H9 (cell line): ENCODE measurements around the gene TMEM132D. TPM values are rescaled to one million over a fixed set of nuclear protein-coding genes. Genes with fewer than 3 reads are reported as not detected.

Source experiments
- DNase-seq: peaks from one replicate; pipeline ENCODE4 v3.0.0-alpha.2; 2017
- H2AFZ ChIP-seq: one replicate; pipeline ENCODE4 v1.6.1; 2013; ENCODE audit warnings: mild to moderate bottlenecking, low read length, control low read depth, moderate library complexity
- H2AK5ac ChIP-seq: 2 replicates; pipeline ENCODE4 v1.6.1; 2013; ENCODE audit warnings: low read length, control low read depth, mixed read lengths; ENCODE audit not compliant: insufficient read length
- H2BK120ac ChIP-seq: one replicate; pipeline ENCODE4 v1.6.1; 2013; ENCODE audit warnings: low read depth, mild to moderate bottlenecking, low read length, control low read depth, inconsistent platforms; ENCODE audit not compliant: poor library complexity, severe bottlenecking
- H2BK12ac ChIP-seq: 2 replicates; pipeline ENCODE4 v1.6.1; 2013; ENCODE audit warnings: low read length, control low read depth, mixed read lengths, low read depth; ENCODE audit not compliant: insufficient read length
- H2BK15ac ChIP-seq: 2 replicates; pipeline ENCODE4 v1.6.1; 2013; ENCODE audit warnings: low read depth, low read length, control low read depth
- H2BK20ac ChIP-seq: one replicate; pipeline ENCODE4 v1.6.1; 2013; ENCODE audit warnings: low read depth, mild to moderate bottlenecking, low read length, control low read depth, inconsistent platforms; ENCODE audit not compliant: poor library complexity, severe bottlenecking
- H2BK5ac ChIP-seq: 2 replicates; pipeline ENCODE4 v1.6.1; 2013; ENCODE audit warnings: low read length, control low read depth, mixed read lengths; ENCODE audit not compliant: insufficient read length
- H3K14ac ChIP-seq: 2 replicates; pipeline ENCODE4 v1.6.1; 2013; ENCODE audit warnings: low read length, control low read depth; ENCODE audit not compliant: insufficient read depth
- H3K18ac ChIP-seq: 2 replicates; pipeline ENCODE4 v1.6.1; 2013; ENCODE audit warnings: low read depth, mild to moderate bottlenecking, mixed read lengths, low read length, control low read depth; ENCODE audit not compliant: insufficient read length
- H3K23ac ChIP-seq: 2 replicates; pipeline ENCODE4 v1.6.1; 2013; ENCODE audit warnings: low read length, control low read depth, mixed read lengths, low read depth; ENCODE audit not compliant: insufficient read length
- H3K23me2 ChIP-seq: 2 replicates; pipeline ENCODE4 v1.6.1; 2013; ENCODE audit warnings: low read depth, mild to moderate bottlenecking, mixed read lengths, low read length, control low read depth; ENCODE audit not compliant: insufficient read length, poor library complexity, severe bottlenecking
- H3K27ac ChIP-seq: 2 replicates; pipeline ENCODE4 v1.5.1; 2013; ENCODE audit warnings: low read length, control low read depth, mixed read lengths, low read depth; ENCODE audit not compliant: insufficient read length
- H3K27me3 ChIP-seq: 2 replicates; pipeline ENCODE4 v1.6.1; 2013; ENCODE audit warnings: low read length, control low read depth, inconsistent platforms; ENCODE audit not compliant: insufficient read depth
- H3K4ac ChIP-seq: 2 replicates; pipeline ENCODE4 v1.6.1; 2013; ENCODE audit warnings: low read depth, mild to moderate bottlenecking, control low read depth, inconsistent platforms, low read length, moderate library complexity
- H3K4me1 ChIP-seq: 2 replicates; pipeline ENCODE4 v1.6.1; 2013; ENCODE audit warnings: low read length, control low read depth, inconsistent platforms; ENCODE audit not compliant: insufficient read depth
- H3K4me2 ChIP-seq: 2 replicates; pipeline ENCODE4 v1.6.1; 2013; ENCODE audit warnings: low read length, control low read depth, mixed read lengths; ENCODE audit not compliant: insufficient read length, insufficient read depth
- H3K56ac ChIP-seq: 2 replicates; pipeline ENCODE4 v1.6.1; 2013; ENCODE audit warnings: low read depth, mild to moderate bottlenecking, mixed read lengths, low read length, control low read depth; ENCODE audit not compliant: insufficient read length
- H3K79me1 ChIP-seq: 2 replicates; pipeline ENCODE4 v1.6.1; 2013; ENCODE audit warnings: low read depth, mild to moderate bottlenecking, moderate library complexity, low read length, control low read depth, inconsistent platforms; ENCODE audit not compliant: insufficient read depth, poor library complexity, severe bottlenecking
- H3K79me2 ChIP-seq: 2 replicates; pipeline ENCODE4 v1.6.1; 2013; ENCODE audit warnings: low read length, control low read depth, inconsistent platforms; ENCODE audit not compliant: insufficient read depth
- H3K9ac ChIP-seq: 2 replicates; pipeline ENCODE4 v1.6.1; 2013; ENCODE audit warnings: low read length, control low read depth, mixed read lengths; ENCODE audit not compliant: insufficient read length; ENCODE audit errors: extremely low read depth
- H3K9me3 ChIP-seq: one replicate; pipeline ENCODE4 v1.6.1; 2013; ENCODE audit warnings: low read depth, low read length, inconsistent platforms; ENCODE audit not compliant: control insufficient read depth
- H3T11ph ChIP-seq: one replicate; pipeline ENCODE4 v1.6.1; 2013; ENCODE audit warnings: mild to moderate bottlenecking, low read length, control low read depth, inconsistent platforms
- H4K20me1 ChIP-seq: one replicate; pipeline ENCODE4 v1.6.1; 2013; ENCODE audit not compliant: control insufficient read depth, insufficient read length, insufficient read depth
- H4K5ac ChIP-seq: 2 replicates; pipeline ENCODE4 v1.6.1; 2013; ENCODE audit warnings: low read depth, mild to moderate bottlenecking, mixed read lengths, low read length, control low read depth; ENCODE audit not compliant: insufficient read length
- H4K8ac ChIP-seq: replicated peaks from 2 replicates; pipeline ENCODE4 v1.6.1; 2013; ENCODE audit warnings: low read length, control low read depth, mixed read lengths, low read depth; ENCODE audit not compliant: insufficient read length
- H4K91ac ChIP-seq: 2 replicates; pipeline ENCODE4 v1.6.1; 2013; ENCODE audit warnings: low read depth, mild to moderate bottlenecking, moderate library complexity, mixed read lengths, low read length, control low read depth; ENCODE audit not compliant: insufficient read length
- H3K27ac Mint-ChIP-seq, 3 experiments: 2 replicates in 2 of 3; 3 replicates in 1 of 3; pipeline ENCODE4 v1.8.0; 2020 to 2021; ENCODE audit warnings: mixed read lengths in 3 of 3, mild to moderate bottlenecking in 1 of 3, moderate library complexity in 1 of 3
- H3K27me3 Mint-ChIP-seq: 2 replicates; pipeline ENCODE4 v1.8.0; 2021; ENCODE audit warnings: low read depth, mild to moderate bottlenecking, moderate library complexity, mixed read lengths
- H3K36me3 Mint-ChIP-seq, 3 experiments: 2 replicates in 2 of 3; 3 replicates in 1 of 3; pipeline ENCODE4 v1.8.0; 2020 to 2021; ENCODE audit warnings: low read depth in 3 of 3, mixed read lengths in 3 of 3; ENCODE audit not compliant: insufficient read depth in 1 of 3
- H3K4me1 Mint-ChIP-seq, 2 experiments: 2 replicates each; pipeline ENCODE4 v1.8.0; 2020; ENCODE audit warnings: mixed read lengths in 2 of 2
- H3K4me3 Mint-ChIP-seq, 2 experiments: 2 replicates in 1 of 2; 3 replicates in 1 of 2; pipeline ENCODE4 v1.8.0; 2020 to 2021; ENCODE audit warnings: mild to moderate bottlenecking in 2 of 2, mixed read lengths in 2 of 2, moderate library complexity in 1 of 2
- H3K9me3 Mint-ChIP-seq, 2 experiments: 2 replicates in 1 of 2; 3 replicates in 1 of 2; pipeline ENCODE4 v1.8.0; 2020; ENCODE audit warnings: mild to moderate bottlenecking in 2 of 2, mixed read lengths in 2 of 2, moderate library complexity in 1 of 2
- CTCF ChIP-seq: fragments of 200-600 bp; sonication (generic); conservative IDR thresholded peaks from 3 replicates; pipeline ENCODE4 v1.8.0; 2021; ENCODE audit warnings: antibody characterized with exemption, mild to moderate bottlenecking
- WGBS: extraction: QIAGEN DNeasy Blood & Tissue Kit; methylation state at CpG from one replicate; pipeline ENCODE4 v1.1.7; 2013; ENCODE audit warnings: missing lambda C conversion rate, low lambda C conversion rate, mixed read lengths; ENCODE audit not compliant: insufficient read length; ENCODE audit errors: extremely low coverage; 5-methylcytosine and 5-hydroxymethylcytosine counted together
- total RNA-seq: library from RNA; stranded (reverse); gene quantifications from 2 replicates; pipeline ENCODE4 v1.2.1, GENCODE V29; 2021

Gene TMEM132D
- total RNA-seq, 1 experiment from 2014 or later: 6.1 TPM

- Histone ChIP-seq H2BK5ac (no peak overlapping the region), H3K23ac (no peak overlapping the region), H3K18ac (no peak overlapping the region), H2AK5ac (no peak overlapping the region), H2BK20ac (no peak overlapping the region), H3K9ac (no peak overlapping the region), H3K27ac (no peak overlapping the region), H3K4ac (no peak overlapping the region), H4K8ac (no peak overlapping the region), H3K79me2 (no peaks in the 10 kb centered on the region), H3K14ac (no peak overlapping the region), H2AFZ (no peak overlapping the region), H4K5ac (no peak overlapping the region), H3K4me2 (no peak overlapping the region), H3K79me1 (no peaks in the 10 kb centered on the region), H3K4me1 (peaks cover 6% of the 10 kb centered on the region; the same call in 1 of the 2 replicates), H3K56ac (no peak overlapping the region), H2BK15ac (no peak overlapping the region), H2BK120ac (no peak overlapping the region), H3T11ph (no peak overlapping the region), H3K27me3 (no peaks in the 10 kb centered on the region), H2BK12ac (no peak overlapping the region), H4K20me1 (no peaks in the 10 kb centered on the region), H3K9me3 (no peaks in the 10 kb centered on the region), H3K23me2 (no peaks in the 10 kb centered on the region), H4K91ac (no peak overlapping the region)
- DNase-seq: no peak
- H3K27ac Mint-ChIP-seq: peak overlapping the region in 2 of 3 experiments; percentile 42 to 76; a peak in 2 of 7 replicates
- peaks cover 14 to 17% of the 10 kb centered on the region in 2 experiments for H3K4me1 Mint-ChIP-seq
- WGBS: no CpG with 5 or more reads among the region's 5 CpGs
- H3K27me3 Mint-ChIP-seq: no peaks in the 10 kb centered on the region
- peaks cover 5 to 7% of the 10 kb centered on the region in 2 experiments; a peak in 4 of 5 replicates for H3K9me3 Mint-ChIP-seq
- no peak overlapping the region for H3K4me3 Mint-ChIP-seq
- TF ChIP-seq CTCF: no peak
- peaks cover 12 to 23% (median 16%) of the 10 kb centered on the region in 3 experiments for H3K36me3 Mint-ChIP-seq
Measured at GRCh38 chr12:129696405-129696804, 207.4 kb downstream of the TMEM132D start.
